OCI-LY7 (cell line): ENCODE measurements around the gene LAMP5. TPM values are rescaled to one million over a fixed set of nuclear protein-coding genes. Genes with fewer than 3 reads are reported as not detected.

Experiments used
- BruUV-seq: library from RNA; stranded (reverse); fragments of 400-500 nt; replicated peaks from 2 replicates; lab custom pipeline; 2021; lab: Mats Ljungman, UMichigan
- CTCF ChIA-PET: fragments of 300-600 bp; sonication (Branson Sonifier 250); formaldehyde crosslinking; loops from one replicate; lab custom pipeline; 2022; ENCODE audit warnings: antibody characterized with exemption; ENCODE audit not compliant: unreplicated experiment; lab: Charles Lee
- POLR2A ChIA-PET: fragments of 300-600 bp; sonication (Branson Sonifier 250); formaldehyde crosslinking; loops from one replicate; lab custom pipeline; 2022; ENCODE audit warnings: antibody characterized with exemption; lab: Charles Lee
- DNase-seq: peaks from one replicate; pipeline ENCODE4 v3.0.0-alpha.2; 2015; ENCODE audit warnings: low spot score
- H2AFZ ChIP-seq: fragments of 200-600 bp; sonication (generic), shearing (Covaris generic); 2 replicates; pipeline ENCODE4 v1.6.1; 2014; ENCODE audit warnings: mild to moderate bottlenecking, antibody characterized with exemption, low read length, moderate library complexity
- H3K27ac ChIP-seq: fragments of 200-600 bp; sonication (generic); 2 replicates; pipeline ENCODE4 v1.5.1; 2014; ENCODE audit warnings: mixed run types, low read depth, mild to moderate bottlenecking, moderate library complexity, low read length, inconsistent platforms; ENCODE audit not compliant: poor library complexity, severe bottlenecking
- H3K36me3 ChIP-seq: fragments of 200-600 bp; sonication (generic); 2 replicates; pipeline ENCODE4 v1.6.1; 2014; ENCODE audit warnings: mild to moderate bottlenecking, antibody characterized with exemption, low read length, moderate library complexity, mixed read lengths; ENCODE audit not compliant: insufficient read depth
- H3K4me1 ChIP-seq: fragments of 200-600 bp; sonication (generic); 2 replicates; pipeline ENCODE4 v1.5.1; 2014; ENCODE audit warnings: mild to moderate bottlenecking, low read length; ENCODE audit not compliant: insufficient read depth, poor library complexity, severe bottlenecking
- H3K4me2 ChIP-seq: fragments of 200-600 bp; sonication (generic); 2 replicates; pipeline ENCODE4 v1.6.1; 2014; ENCODE audit warnings: mild to moderate bottlenecking, low read length
- H3K4me3 ChIP-seq: fragments of 200-600 bp; sonication (generic); 2 replicates; pipeline ENCODE4 v1.5.1; 2014; ENCODE audit warnings: mild to moderate bottlenecking, low read depth, low read length; ENCODE audit not compliant: poor library complexity, severe bottlenecking
- H3K79me2 ChIP-seq: fragments of 200-600 bp; sonication (generic); 2 replicates; pipeline ENCODE4 v1.6.1; 2016; ENCODE audit warnings: low read depth, mild to moderate bottlenecking, low read length, moderate library complexity, mixed read lengths; ENCODE audit not compliant: insufficient read depth
- H3K9me2 ChIP-seq: fragments of 200-600 bp; sonication (generic); 2 replicates; pipeline ENCODE4 v1.6.1; 2016; ENCODE audit warnings: mild to moderate bottlenecking, low read length, mixed read lengths; ENCODE audit not compliant: insufficient read depth
- H3K9me3 ChIP-seq: fragments of 200-600 bp; sonication (generic); 2 replicates; pipeline ENCODE4 v1.6.1; 2014; ENCODE audit warnings: mild to moderate bottlenecking, mixed run types, low read length, mixed read lengths
- H4K20me1 ChIP-seq: fragments of 200-600 bp; sonication (generic); 2 replicates; pipeline ENCODE4 v1.6.1; 2014; ENCODE audit warnings: mild to moderate bottlenecking, antibody characterized with exemption, low read length, moderate library complexity, mixed read lengths; ENCODE audit not compliant: insufficient read depth
- CTCF ChIP-seq: fragments of 200-600 bp; sonication (generic); conservative IDR thresholded peaks from 2 replicates; pipeline ENCODE4 v1.5.1; 2014; ENCODE audit warnings: mild to moderate bottlenecking, antibody characterized with exemption, low read length, moderate library complexity, mixed read lengths
- EZH2phosphoT487 ChIP-seq: fragments of 200-600 bp; sonication (generic); IDR thresholded peaks from 2 replicates; pipeline ENCODE4 v1.6.1; 2018; ENCODE audit warnings: low read depth, borderline replicate concordance, mild to moderate bottlenecking, mixed run types, antibody characterized with exemption, low read length, moderate library complexity, mixed read lengths
- intact Hi-C: fragments of 100-400 bp; cut with micrococcal nuclease; formaldehyde crosslinking; loops from one replicate; pipeline ENCODE4 v1.10.0; 2022; ENCODE audit not compliant: unreplicated experiment
- total RNA-seq, 2 experiments: library from RNA; depleted of rRNA in 1 of 2; stranded (reverse); fragments of >200 nt in 1 of 2; shearing (Covaris generic) in 1 of 2; gene quantifications; 2 replicates each; pipeline ENCODE4 v1.2.3, GENCODE V29; 2014 to 2022

LAMP5 gene
- total RNA-seq, 2 experiments from 2014 or later: not detected

DNA sequence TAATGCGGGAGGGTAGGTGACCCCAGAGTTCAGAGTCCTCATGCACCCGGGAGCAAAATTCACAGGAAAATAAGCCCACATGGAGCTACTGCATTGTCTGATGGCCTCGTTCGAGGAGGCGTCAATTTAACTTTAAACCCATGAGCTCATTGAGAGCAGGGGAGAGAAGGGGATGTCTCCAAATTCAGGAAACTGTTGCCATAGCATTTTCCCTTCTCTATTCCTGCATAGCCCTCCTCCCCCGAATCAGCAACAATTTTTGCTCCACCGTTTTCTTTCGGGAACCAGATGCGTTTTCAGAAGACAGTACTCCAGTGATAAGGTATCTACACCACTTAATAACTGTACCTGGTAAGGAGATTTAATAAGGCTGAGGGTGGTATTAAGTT, 324 bp upstream of the LAMP5 start:
- H3K36me3 ChIP-seq: no peaks in the 10 kb centered on the region
- H2AFZ ChIP-seq: no peak overlapping the region
- no TSS peak for BruUV-seq

DNA sequence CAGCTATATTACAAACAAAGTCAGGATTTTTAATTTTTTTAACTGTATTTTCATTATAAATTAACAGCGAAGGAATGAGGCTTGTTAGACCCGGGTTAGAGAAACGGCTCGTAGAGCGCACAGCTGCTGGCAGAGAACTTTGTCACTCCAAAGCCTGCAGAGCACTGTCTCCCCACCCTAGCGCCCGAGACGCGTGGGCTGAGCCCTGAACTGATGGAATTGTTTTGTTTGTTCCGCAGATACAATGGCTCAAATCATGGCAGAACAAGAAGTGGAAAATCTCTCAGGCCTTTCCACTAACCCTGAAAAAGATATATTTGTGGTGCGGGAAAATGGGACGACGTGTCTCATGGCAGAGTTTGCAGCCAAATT, 810 bp downstream of the LAMP5 start:
- Histone ChIP-seq H3K4me2 (no peak overlapping the region), H3K4me3 (no peak overlapping the region)
- intact Hi-C loops: no loop called here

More for the DNA sequence above, 324 bp upstream of the LAMP5 start:
- Histone ChIP-seq H3K9me2 (no peaks in the 10 kb centered on the region), H3K4me2 (no peak overlapping the region), H3K4me3 (no peak overlapping the region), H3K9me3 (no peaks in the 10 kb centered on the region), H3K4me1 (peaks cover 5% of the 10 kb centered on the region), H3K79me2 (no peaks in the 10 kb centered on the region), H4K20me1 (no peaks in the 10 kb centered on the region), H3K27ac (no peak overlapping the region)
- TF ChIP-seq EZH2phosphoT487: no peak
- no peak for TF ChIP-seq CTCF
- ChIA-PET POLR2A (no interaction called here), CTCF (no interaction called here)
- intact Hi-C loops: no loop called here
- no peak for DNase-seq

GRCh38 chr20:9515741-9516233, 1.4 kb downstream of the LAMP5 start:
- Histone ChIP-seq H3K27ac (no peak overlapping the region), H3K9me3 (no peaks in the 10 kb centered on the region), H3K36me3 (no peaks in the 10 kb centered on the region), H3K9me2 (no peaks in the 10 kb centered on the region), H3K4me3 (no peak overlapping the region), H3K4me1 (peaks cover 5% of the 10 kb centered on the region), H3K79me2 (no peaks in the 10 kb centered on the region), H3K4me2 (no peak overlapping the region), H2AFZ (no peak overlapping the region), H4K20me1 (no peaks in the 10 kb centered on the region)
- intact Hi-C loops: no loop called here
- no TSS peak for BruUV-seq
- ChIA-PET CTCF (no interaction called here), POLR2A (no interaction called here)
- TF ChIP-seq EZH2phosphoT487 (no peak), CTCF (no peak)
- DNase-seq: no peak

More for the DNA sequence above, 810 bp downstream of the LAMP5 start:
- Histone ChIP-seq H3K9me2 (no peaks in the 10 kb centered on the region), H3K4me1 (peaks cover 5% of the 10 kb centered on the region), H3K27ac (no peak overlapping the region), H2AFZ (no peak overlapping the region), H3K79me2 (no peaks in the 10 kb centered on the region), H4K20me1 (no peaks in the 10 kb centered on the region), H3K9me3 (no peaks in the 10 kb centered on the region), H3K36me3 (no peaks in the 10 kb centered on the region)
- no TSS peak for BruUV-seq
- DNase-seq: no peak
- POLR2A ChIA-PET: no interaction called here
- CTCF ChIA-PET: no interaction called here
- TF ChIP-seq CTCF: no peak
- TF ChIP-seq EZH2phosphoT487: no peak
